Gastrocnemius medialis (tissue), 4 donors: ENCODE data around the gene ME3. TPM values are rescaled to one million over a fixed set of nuclear protein-coding genes. Genes with fewer than 3 reads are reported as not detected.
A peak's percentile ranks its signal among the peaks of the same experiment; 100 is the strongest.

Source experiments
- ATAC-seq, 2 donors: fragments of 150-250 bp; one replicate each; pipeline ENCODE4 v1.9.1; 2016
- DNase-seq, 2 donors: peaks; one replicate each; pipeline ENCODE4 v3.0.0-alpha.2; 2019
- H3K27ac ChIP-seq, 4 donors: fragments of 200-600 bp; sonication (generic); 1 replicate in 1 of 4; 2 replicates in 3 of 4; pipeline ENCODE4 v1.5.1; 2016 to 2018; ENCODE audit warnings: mild to moderate bottlenecking in 2 of 4, moderate library complexity in 1 of 4
- H3K27me3 ChIP-seq, 3 donors: fragments of 200-600 bp; sonication (generic) in 2 of 3; 1 replicate in 1 of 3; 2 replicates in 2 of 3; pipeline versions ENCODE4 v1.5.1 to v1.6.0; 2016 to 2019; ENCODE audit warnings: mild to moderate bottlenecking in 1 of 3, moderate library complexity in 1 of 3
- H3K36me3 ChIP-seq, 2 donors: fragments of 200-600 bp; sonication (generic) in 1 of 2; one replicate each; pipeline ENCODE4 v1.5.1; 2017 to 2018
- H3K4me1 ChIP-seq, 2 donors: fragments of 200-600 bp; sonication (generic) in 1 of 2; one replicate each; pipeline ENCODE4 v1.5.1; 2016 to 2017; ENCODE audit warnings: mild to moderate bottlenecking in 2 of 2
- H3K4me3 ChIP-seq, 4 donors: fragments of 200-600 bp; sonication (generic) in 3 of 4; 1 replicate in 1 of 4; 2 replicates in 3 of 4; pipeline ENCODE4 v1.5.1; 2016 to 2019; ENCODE audit warnings: mild to moderate bottlenecking in 2 of 4
- H3K9me3 ChIP-seq, 3 donors: fragments of 200-600 bp; sonication (generic) in 2 of 3; 1 replicate in 1 of 3; 2 replicates in 2 of 3; pipeline ENCODE4 v1.5.1; 2016 to 2019
- POLR2A ChIP-seq, 2 donors: fragments of 450-650 bp; IDR thresholded peaks; one replicate each; pipeline ENCODE4 v1.6.1; 2017; ENCODE audit warnings: antibody characterized with exemption in 2 of 2, mild to moderate bottlenecking in 2 of 2, moderate library complexity in 2 of 2
- in situ Hi-C, 4 donors: fragments of 200-750 bp; cut with MboI; loops; one replicate each; pipeline versions ENCODE4 v1.15.0 to v1.8.0; 2017; ENCODE audit warnings: low sequenced_read_pairs in 4 of 4
- intact Hi-C: fragments of 100-400 bp; cut with DNase I; formaldehyde crosslinking; loops from one replicate; pipeline ENCODE4 v1.15.1; 2023; ENCODE audit warnings: low total_unique reads
- total RNA-seq, 4 donors: library from RNA; depleted of rRNA; stranded (reverse); fragments of >200 nt; gene quantifications; one replicate each; pipeline versions ENCODE4 v1.1.0 to v1.2.3, GENCODE V29; 2016
- TF ChIP-seq, protein P1 (sequence below), 5 experiments: fragments of 450-650 bp in 3 of 5; fragments of 200-600 bp in 2 of 5; sonication (generic) in 2 of 5; IDR thresholded peaks in 4 of 5; conservative IDR thresholded peaks in 1 of 5; 1 replicate in 4 of 5; 2 replicates in 1 of 5; pipeline ENCODE4 v1.5.1; 2016 to 2019; ENCODE audit warnings: antibody characterized with exemption in 5 of 5, mild to moderate bottlenecking in 3 of 5, moderate library complexity in 3 of 5

Gene ME3
- total RNA-seq, 4 donors from 2014 or later, result 4.2 to 17.0 (median 15.7) TPM

DNA sequence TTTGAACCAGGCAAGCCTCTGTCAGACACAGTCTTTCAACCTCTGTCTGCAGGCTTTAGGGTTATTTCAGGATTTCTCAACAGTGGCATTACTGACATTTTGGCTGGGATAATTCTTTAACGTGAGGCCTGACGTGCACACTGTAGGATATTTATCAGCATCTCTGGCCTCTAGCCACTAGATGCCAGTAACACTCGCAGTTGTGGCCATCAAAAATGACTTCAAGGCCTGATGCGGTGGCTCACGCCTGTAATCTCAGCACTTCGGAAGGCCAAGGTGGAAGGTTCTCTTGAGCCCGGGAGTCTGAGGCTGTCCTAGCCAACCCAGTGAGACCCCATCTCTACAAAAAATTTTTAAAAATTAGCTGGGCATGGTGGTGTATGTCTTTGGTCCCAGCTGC lies 184.7 kb downstream of the ME3 start:
- H3K27ac ChIP-seq, result no peak overlapping the region
- in situ Hi-C loops (no loop called here), intact Hi-C loops (no loop called here)
- H3K27me3 ChIP-seq, result no peaks in the 10 kb centered on the region
- DNase-seq (no peak), ATAC-seq (no peak)
- H3K9me3 ChIP-seq, result no peaks in the 10 kb centered on the region
- no peaks in the 10 kb centered on the region for H3K36me3 ChIP-seq
- no peaks in the 10 kb centered on the region for H3K4me1 ChIP-seq
- no peak overlapping the region for H3K4me3 ChIP-seq
- TF ChIP-seq, protein P1, sequence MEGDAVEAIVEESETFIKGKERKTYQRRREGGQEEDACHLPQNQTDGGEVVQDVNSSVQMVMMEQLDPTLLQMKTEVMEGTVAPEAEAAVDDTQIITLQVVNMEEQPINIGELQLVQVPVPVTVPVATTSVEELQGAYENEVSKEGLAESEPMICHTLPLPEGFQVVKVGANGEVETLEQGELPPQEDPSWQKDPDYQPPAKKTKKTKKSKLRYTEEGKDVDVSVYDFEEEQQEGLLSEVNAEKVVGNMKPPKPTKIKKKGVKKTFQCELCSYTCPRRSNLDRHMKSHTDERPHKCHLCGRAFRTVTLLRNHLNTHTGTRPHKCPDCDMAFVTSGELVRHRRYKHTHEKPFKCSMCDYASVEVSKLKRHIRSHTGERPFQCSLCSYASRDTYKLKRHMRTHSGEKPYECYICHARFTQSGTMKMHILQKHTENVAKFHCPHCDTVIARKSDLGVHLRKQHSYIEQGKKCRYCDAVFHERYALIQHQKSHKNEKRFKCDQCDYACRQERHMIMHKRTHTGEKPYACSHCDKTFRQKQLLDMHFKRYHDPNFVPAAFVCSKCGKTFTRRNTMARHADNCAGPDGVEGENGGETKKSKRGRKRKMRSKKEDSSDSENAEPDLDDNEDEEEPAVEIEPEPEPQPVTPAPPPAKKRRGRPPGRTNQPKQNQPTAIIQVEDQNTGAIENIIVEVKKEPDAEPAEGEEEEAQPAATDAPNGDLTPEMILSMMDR (IDR thresholded peaks at IDR 0.05 in 4 of 5, conservative IDR thresholded peaks at IDR 0.05 in 1 of 5), result no peak
- no peak for TF ChIP-seq POLR2A (IDR thresholded peaks at IDR 0.05)

DNA sequence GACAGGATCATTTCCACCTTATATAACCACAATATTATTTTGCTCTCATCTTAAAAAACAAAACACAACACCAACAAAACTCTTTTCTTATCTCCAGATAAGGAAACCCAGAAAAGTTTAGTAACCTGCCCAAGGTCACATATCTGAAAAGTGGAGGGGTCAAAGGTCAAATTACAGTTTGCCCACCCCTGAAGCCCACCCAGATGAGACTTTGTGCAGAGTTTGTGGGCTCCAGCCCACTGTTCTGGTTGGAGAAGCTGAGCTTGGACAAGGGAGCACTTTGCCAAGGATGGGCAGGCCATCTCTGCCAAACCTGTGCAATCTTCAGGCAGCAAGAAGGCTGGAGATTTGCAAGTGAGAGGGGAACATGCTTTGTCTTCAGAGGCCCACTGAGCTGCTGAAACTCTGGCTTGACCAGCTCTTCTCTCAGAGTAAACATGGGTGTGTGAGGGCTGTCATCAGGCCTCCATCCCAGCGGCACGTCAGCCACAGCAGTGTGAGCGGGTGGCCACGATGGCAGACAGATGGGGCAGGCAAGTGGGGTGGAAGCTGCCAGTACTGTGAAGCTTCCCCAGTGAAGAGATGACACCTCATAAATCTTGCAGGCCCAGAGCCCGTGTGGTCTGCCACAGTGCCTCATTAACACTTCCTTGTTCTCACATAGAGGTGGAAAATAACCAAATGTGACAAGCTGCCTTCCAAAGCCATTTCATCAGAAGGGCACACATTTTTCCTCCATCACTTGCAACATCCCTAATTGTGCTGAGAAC lies 186.0 kb downstream of the ME3 start:
- Histone ChIP-seq H3K36me3 (no peaks in the 10 kb centered on the region), H3K27ac (no peak overlapping the region), H3K9me3 (no peaks in the 10 kb centered on the region), H3K4me1 (no peaks in the 10 kb centered on the region), H3K4me3 (no peak overlapping the region), H3K27me3 (no peaks in the 10 kb centered on the region)
- TF ChIP-seq, protein P1 (IDR thresholded peaks at IDR 0.05 in 4 of 5, conservative IDR thresholded peaks at IDR 0.05 in 1 of 5), result no peak
- no peak for ATAC-seq
- in situ Hi-C loops, result no loop called here
- no peak for DNase-seq
- intact Hi-C loops, result no loop called here

DNA sequence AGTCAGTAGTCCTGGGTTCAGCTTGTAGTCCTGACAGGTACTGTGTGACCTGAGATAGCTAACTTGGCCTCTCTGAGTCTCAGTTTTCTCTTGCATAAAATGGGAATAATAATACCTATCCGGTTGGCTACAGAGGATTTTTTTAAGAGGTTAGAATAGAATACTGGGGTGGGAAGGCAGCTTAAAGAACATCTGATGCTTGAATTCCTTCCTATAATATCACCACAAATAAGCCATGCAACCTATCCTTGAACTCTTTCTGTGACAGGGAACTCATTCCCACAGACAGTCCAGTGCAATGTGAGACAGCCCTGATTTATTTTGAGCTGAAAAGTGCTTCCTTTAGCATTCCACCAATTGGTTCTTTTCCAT lies 187.6 kb downstream of the ME3 start:
- peak overlapping the region in 3 of 4 donors; percentile 11 to 47 (median 45) for H3K27ac ChIP-seq
- no peaks in the 10 kb centered on the region for H3K9me3 ChIP-seq
- no peaks in the 10 kb centered on the region for H3K27me3 ChIP-seq
- H3K4me1 ChIP-seq, result no peaks in the 10 kb centered on the region
- in situ Hi-C loops, result no loop called here
- no peak for ATAC-seq
- TF ChIP-seq POLR2A (IDR thresholded peaks at IDR 0.05), result no peak
- TF ChIP-seq, protein P1 (IDR thresholded peaks at IDR 0.05 in 4 of 5, conservative IDR thresholded peaks at IDR 0.05 in 1 of 5), result no peak
- intact Hi-C loops, result no loop called here
- no peak overlapping the region for H3K4me3 ChIP-seq
- no peak for DNase-seq
- H3K36me3 ChIP-seq, result no peaks in the 10 kb centered on the region

DNA sequence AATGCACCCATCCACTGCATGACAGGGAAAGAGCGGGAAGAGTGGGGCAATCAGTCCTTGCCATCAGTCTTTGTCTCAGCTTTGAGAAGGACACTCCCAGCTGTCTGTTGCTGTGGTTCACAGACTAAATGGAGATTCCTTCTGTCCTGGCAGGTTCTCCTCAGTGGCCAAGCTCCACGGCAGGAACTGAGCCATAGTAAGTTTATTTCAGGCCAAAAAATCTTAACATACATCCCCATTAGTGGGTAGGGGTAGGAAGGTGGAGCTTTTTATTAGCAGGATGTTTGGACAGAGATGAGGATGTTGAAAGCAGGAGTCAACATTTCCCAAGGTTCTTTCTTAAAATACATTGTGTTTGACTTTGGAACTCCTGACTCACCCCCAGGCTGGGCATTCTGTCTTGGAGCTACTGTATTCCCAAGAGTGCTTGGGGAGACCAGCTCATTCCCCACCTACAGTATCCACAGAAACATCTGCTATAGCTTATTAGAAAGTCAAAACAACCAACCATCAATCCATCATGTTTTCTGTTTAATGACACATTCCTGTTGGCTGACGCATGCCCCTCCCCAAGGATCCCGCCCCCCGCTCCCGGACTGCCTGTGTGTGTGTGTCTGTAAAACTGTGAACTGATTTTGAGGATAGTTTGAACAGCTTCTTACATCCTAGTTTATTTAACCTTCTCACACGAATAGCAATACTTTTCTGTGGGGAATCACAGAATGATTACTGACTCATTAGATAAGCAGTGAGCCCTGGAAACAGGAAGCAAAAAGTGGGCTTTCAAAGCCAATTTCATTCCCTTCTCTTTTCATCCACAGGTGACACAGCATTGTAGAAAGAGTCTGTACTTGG lies 188.2 kb downstream of the ME3 start:
- Histone ChIP-seq H3K4me1 (no peaks in the 10 kb centered on the region), H3K27ac (peak overlapping the region; percentile 32 to 47 (median 44)), H3K4me3 (no peak overlapping the region), H3K36me3 (no peaks in the 10 kb centered on the region), H3K27me3 (no peaks in the 10 kb centered on the region), H3K9me3 (no peaks in the 10 kb centered on the region)
- in situ Hi-C loops (no loop called here), intact Hi-C loops (no loop called here)
- ATAC-seq (peak; percentile 70 to 79), DNase-seq (peak in 1 of 2 donors; percentile 32)
- TF ChIP-seq, protein P1 (IDR thresholded peaks at IDR 0.05 in 4 of 5, conservative IDR thresholded peaks at IDR 0.05 in 1 of 5), result no peak
- no peak for TF ChIP-seq POLR2A (IDR thresholded peaks at IDR 0.05)
